Esophagus muscularis mucosa (tissue), 4 donors: ENCODE data around the gene ARHGAP24.

Experiments used
- EP300 ChIP-seq: sonication (generic); formaldehyde crosslinking; IDR thresholded peaks from one replicate; pipeline ENCODE4 v1.6.1; 2017; ENCODE audit warnings: antibody characterized with exemption
- POLR2A ChIP-seq: fragments of 450-650 bp; IDR thresholded peaks from one replicate; pipeline ENCODE4 v1.6.1; 2017; ENCODE audit warnings: antibody characterized with exemption, moderate library complexity, mild to moderate bottlenecking, low read depth
- POLR2AphosphoS5 ChIP-seq, 2 donors: sonication (generic); formaldehyde crosslinking; IDR thresholded peaks; one replicate each; pipeline ENCODE4 v1.6.1; 2017; ENCODE audit warnings: antibody characterized with exemption in 2 of 2
- TF ChIP-seq, protein P1 (sequence below), 3 experiments: fragments of 200-600 bp in 2 of 3; fragments of 450-650 bp in 1 of 3; sonication (generic) in 2 of 3; IDR thresholded peaks; one replicate each; pipeline ENCODE4 v1.5.1; 2017 to 2019; ENCODE audit warnings: antibody characterized with exemption in 3 of 3, mild to moderate bottlenecking in 2 of 3, moderate library complexity in 1 of 3

- TF ChIP-seq, protein P1, sequence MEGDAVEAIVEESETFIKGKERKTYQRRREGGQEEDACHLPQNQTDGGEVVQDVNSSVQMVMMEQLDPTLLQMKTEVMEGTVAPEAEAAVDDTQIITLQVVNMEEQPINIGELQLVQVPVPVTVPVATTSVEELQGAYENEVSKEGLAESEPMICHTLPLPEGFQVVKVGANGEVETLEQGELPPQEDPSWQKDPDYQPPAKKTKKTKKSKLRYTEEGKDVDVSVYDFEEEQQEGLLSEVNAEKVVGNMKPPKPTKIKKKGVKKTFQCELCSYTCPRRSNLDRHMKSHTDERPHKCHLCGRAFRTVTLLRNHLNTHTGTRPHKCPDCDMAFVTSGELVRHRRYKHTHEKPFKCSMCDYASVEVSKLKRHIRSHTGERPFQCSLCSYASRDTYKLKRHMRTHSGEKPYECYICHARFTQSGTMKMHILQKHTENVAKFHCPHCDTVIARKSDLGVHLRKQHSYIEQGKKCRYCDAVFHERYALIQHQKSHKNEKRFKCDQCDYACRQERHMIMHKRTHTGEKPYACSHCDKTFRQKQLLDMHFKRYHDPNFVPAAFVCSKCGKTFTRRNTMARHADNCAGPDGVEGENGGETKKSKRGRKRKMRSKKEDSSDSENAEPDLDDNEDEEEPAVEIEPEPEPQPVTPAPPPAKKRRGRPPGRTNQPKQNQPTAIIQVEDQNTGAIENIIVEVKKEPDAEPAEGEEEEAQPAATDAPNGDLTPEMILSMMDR (IDR thresholded peaks at IDR 0.05), result no peak
- TF ChIP-seq POLR2A, result no peak
- TF ChIP-seq EP300, result no peak
- no peak for TF ChIP-seq POLR2AphosphoS5 (IDR thresholded peaks at IDR 0.05)
These were observed 184.8 kb downstream of the ARHGAP24 start for GRCh38 chr4:85659610-85660218.
